ENCODE data around the gene NGB.

The NGB gene

DNA sequence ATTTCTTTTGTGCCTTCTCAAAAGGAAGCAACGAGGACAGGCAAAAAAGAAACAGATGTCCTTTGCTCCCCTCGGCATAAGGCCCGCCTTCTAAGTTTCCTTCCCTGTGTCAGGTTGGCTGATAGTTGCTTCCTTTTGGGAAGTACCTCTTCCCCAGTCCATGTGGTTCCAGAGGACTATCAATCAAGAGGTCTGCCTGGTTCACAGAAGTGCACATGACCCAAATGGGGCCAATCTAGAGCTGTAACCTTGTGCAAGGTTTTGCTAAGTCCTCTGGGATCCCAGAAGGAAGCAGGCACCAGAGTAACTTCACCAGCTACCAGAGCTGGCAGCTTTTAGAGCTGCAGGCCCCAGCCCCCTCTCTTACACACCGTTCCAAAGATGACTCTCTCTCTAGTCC is 46.8 kb downstream of the NGB start:
- Mint-ChIP-seq H3K27ac (no peak overlapping the region), H3K4me3 (no peak overlapping the region), H3K36me3 (ENCODE audit: low read depth) (no peaks in the 10 kb centered on the region), H3K4me1 (ENCODE audit: low read depth) (no peaks in the 10 kb centered on the region), H3K27me3 (ENCODE audit: low read depth) (no peaks in the 10 kb centered on the region), H3K9me3 (no peaks in the 10 kb centered on the region)
- no peak for DNase-seq (ENCODE audit: low spot score)

DNA sequence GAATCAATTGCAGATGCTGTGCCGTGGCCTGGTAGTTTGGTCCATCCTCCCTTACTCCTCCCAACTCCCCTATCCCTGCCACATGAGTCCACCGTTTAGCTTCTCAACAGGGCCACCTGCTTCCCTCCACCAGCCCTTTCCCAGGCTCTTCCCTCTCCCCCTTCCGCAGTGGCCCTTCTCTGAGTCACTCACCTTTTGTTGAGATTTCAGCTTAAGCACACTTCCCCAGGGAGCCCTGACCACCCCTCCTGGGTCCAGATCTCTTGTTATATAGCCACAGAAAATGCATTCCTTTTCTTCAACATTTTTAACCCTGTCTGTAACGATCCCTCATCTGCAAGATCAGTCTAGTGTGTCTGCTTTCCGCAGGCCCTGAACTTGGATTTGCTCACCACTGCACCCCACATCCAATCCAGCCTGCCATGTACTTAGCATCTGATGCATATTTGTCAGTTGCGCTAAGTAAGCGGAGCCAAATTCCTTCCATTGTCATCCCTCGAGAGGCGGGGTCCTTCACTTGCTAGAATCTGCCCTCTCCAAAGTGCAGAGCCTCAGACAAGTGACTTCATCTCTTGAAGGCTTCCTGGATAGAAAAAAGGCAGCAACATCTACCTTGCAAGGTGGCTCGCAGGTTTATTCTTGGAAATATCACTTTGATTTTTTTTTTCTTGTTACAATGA is 48.3 kb downstream of the NGB start:
- H3K4me1 Mint-ChIP-seq (ENCODE audit: low read depth), result no peaks in the 10 kb centered on the region
- DNase-seq (ENCODE audit: low spot score), result no peak
- H3K4me3 Mint-ChIP-seq, result no peak overlapping the region
- no peaks in the 10 kb centered on the region for H3K9me3 Mint-ChIP-seq
- H3K36me3 Mint-ChIP-seq (ENCODE audit: low read depth), result no peaks in the 10 kb centered on the region
- no peak overlapping the region for H3K27ac Mint-ChIP-seq
- no peaks in the 10 kb centered on the region for H3K27me3 Mint-ChIP-seq (ENCODE audit: low read depth)

DNA sequence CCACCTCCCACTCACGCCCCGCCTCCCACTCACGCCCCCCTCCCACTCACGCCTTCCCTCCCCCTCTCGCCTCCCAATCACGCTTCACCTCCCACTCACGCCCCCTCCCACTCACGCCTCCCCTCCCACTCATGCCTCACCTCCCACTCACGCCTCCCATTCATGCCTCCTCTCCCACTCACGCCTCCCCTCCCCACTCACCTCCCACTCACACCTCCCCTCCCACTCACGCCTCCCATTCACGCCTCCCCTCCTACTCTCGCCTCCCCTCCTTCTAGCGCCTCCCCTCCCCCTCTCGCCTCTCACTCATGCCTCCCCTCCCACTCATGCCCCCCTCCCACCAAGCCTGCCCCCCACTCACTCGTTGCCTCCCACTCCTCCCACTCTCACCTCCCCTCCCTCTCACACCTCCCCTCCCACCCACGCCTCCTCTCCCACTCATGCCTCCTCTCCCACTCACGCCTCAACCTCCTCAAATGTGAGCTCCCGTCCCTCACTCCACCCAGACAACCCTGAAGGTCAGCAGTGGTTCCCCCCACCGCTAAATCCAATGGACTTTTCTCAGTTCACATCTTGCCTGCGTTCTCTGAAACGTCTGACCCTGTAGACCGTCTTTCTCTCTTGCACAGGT is 49.6 kb downstream of the NGB start:
- H3K4me3 Mint-ChIP-seq, result no peak overlapping the region
- no peaks in the 10 kb centered on the region for H3K9me3 Mint-ChIP-seq
- no peaks in the 10 kb centered on the region for H3K4me1 Mint-ChIP-seq (ENCODE audit: low read depth)
- no peak for DNase-seq (ENCODE audit: low spot score)
- peak overlapping the region; percentile 33 for H3K27ac Mint-ChIP-seq
- H3K36me3 Mint-ChIP-seq (ENCODE audit: low read depth), result no peaks in the 10 kb centered on the region
- peaks cover 2% of the 10 kb centered on the region for H3K27me3 Mint-ChIP-seq (ENCODE audit: low read depth)

DNA sequence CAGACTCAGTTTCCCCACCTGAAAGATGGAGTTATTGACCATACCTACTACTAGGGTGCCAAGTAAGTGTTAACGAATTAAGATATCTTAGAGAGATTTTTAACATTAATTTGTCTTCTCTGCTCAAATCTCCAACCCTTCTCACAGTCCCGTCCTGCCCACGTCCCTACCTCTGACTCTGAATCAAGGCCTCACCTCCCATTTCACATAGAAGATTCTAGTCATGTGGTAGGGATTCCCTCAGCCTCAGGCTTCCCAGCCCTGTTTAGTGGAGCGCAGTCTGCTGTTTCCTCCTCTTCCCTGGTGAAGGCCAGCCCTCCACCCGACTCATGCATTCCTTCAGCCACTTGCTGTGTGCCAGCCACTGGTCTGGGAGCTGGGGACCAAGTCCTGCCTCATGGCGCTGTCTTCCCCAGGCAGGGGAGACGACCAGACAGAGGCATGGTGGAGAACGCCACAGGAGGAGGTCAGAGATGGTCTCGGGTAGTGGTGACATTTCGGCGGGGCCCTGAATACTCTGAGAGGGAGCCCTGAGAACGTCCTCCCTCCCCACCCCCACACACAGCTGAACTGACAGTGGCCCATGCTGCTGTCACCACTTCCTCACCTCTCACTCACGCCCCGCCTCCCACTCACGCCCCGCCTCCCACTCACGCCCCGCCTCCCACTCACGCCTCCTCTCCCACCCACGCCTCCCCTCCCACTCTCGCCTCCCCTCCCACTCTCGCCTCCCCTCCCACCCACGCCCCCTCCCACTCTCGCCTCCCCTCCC is 50.6 kb downstream of the NGB start:
- no peaks in the 10 kb centered on the region for H3K36me3 Mint-ChIP-seq (ENCODE audit: low read depth)
- H3K4me1 Mint-ChIP-seq (ENCODE audit: low read depth), result no peaks in the 10 kb centered on the region
- H3K27ac Mint-ChIP-seq, result peak overlapping the region; percentile 7
- peaks cover 2% of the 10 kb centered on the region for H3K27me3 Mint-ChIP-seq (ENCODE audit: low read depth)
- H3K9me3 Mint-ChIP-seq, result no peaks in the 10 kb centered on the region
- DNase-seq (ENCODE audit: low spot score), result no peak
- H3K4me3 Mint-ChIP-seq, result no peak overlapping the region

DNA sequence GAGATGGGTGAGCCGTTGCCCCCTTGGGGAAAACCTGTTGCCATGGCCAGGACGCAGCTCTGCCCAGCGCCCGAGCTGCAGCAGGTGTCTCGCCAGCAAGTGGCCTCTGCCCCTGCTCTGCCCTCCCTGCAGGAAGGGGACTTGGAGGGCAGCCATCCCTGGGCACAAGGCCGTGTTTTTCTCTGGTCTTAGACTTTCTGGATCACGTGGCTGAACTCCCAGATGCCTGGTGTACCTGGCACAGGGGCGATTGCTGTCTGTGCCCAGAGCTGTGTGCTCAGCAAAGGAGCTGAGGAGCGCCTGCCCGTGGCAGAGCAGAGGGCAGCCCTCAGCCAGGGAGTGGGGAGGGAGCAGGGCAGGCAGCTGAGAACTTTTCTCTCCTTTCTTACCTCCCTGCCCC is 51.4 kb downstream of the NGB start:
- DNase-seq (ENCODE audit: low spot score), result no peak
- H3K27me3 Mint-ChIP-seq (ENCODE audit: low read depth), result peaks cover 4% of the 10 kb centered on the region
- no peaks in the 10 kb centered on the region for H3K36me3 Mint-ChIP-seq (ENCODE audit: low read depth)
- H3K4me3 Mint-ChIP-seq, result no peak overlapping the region
- H3K9me3 Mint-ChIP-seq, result no peaks in the 10 kb centered on the region
- H3K27ac Mint-ChIP-seq, result no peak overlapping the region
- H3K4me1 Mint-ChIP-seq (ENCODE audit: low read depth), result no peaks in the 10 kb centered on the region

DNA sequence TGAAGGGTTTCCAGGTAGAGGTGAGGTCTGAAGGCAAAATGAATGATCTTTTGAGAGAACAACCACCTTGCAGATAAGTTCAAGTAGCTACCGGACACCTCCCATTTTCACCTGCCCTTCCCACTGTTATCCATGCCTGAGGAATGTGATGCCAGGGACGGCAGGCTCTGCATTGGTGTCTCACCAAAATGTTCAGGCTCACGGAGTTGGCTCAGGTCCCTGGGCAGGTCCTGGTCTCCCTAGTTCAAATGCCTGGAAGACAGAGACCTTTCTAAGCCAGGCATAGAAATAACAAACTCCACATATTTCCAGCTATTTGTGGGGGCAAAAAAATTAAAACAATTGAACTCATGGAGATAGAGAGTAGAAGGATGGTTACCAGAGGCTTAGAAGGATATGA is 53.5 kb downstream of the NGB start:
- peaks cover 7% of the 10 kb centered on the region for H3K27me3 Mint-ChIP-seq (ENCODE audit: low read depth)

More for the DNA sequence above, 53.5 kb downstream of the NGB start:
- H3K27ac Mint-ChIP-seq, result no peak overlapping the region
- no peak overlapping the region for H3K4me3 Mint-ChIP-seq
- no peaks in the 10 kb centered on the region for H3K4me1 Mint-ChIP-seq (ENCODE audit: low read depth)
- no peaks in the 10 kb centered on the region for H3K36me3 Mint-ChIP-seq (ENCODE audit: low read depth)
- DNase-seq (ENCODE audit: low spot score), result no peak
- no peaks in the 10 kb centered on the region for H3K9me3 Mint-ChIP-seq

Measured in T-helper 2 cell treated with Interferon-gamma antibody and Interleukin-4, amounts not matched to agents 5 μg/mL and 100 μg/mL, for 36 hours (primary cell).